ENCODE data around the gene VWA1.

GRCh38 chr1:1424707-1425106 is 10.8 kb upstream of the VWA1 start:
- TF ChIP-seq POLR2AphosphoS5 (IDR thresholded peaks at IDR 0.05) (no peak), POLR2A (IDR thresholded peaks at IDR 0.05) (no peak)

Measured in breast epithelium (tissue), 3 donors.